ENCODE data around the gene RNF8. TPM values are rescaled to one million over a fixed set of nuclear protein-coding genes. Genes with fewer than 3 reads are reported as not detected.
"Not testable (repeated sequence)": the region's sequence is repeated elsewhere in the genome, so short reads cannot be mapped to it uniquely, and the experiment has no call there.

RNF8 gene
- total and polyA plus RNA-seq, 10 of the 15 experiments (the other 5 are each of a cell fraction or from before 2014, with no cell fraction given): 7.8 to 30.2 (median 23.3) TPM

DNA sequence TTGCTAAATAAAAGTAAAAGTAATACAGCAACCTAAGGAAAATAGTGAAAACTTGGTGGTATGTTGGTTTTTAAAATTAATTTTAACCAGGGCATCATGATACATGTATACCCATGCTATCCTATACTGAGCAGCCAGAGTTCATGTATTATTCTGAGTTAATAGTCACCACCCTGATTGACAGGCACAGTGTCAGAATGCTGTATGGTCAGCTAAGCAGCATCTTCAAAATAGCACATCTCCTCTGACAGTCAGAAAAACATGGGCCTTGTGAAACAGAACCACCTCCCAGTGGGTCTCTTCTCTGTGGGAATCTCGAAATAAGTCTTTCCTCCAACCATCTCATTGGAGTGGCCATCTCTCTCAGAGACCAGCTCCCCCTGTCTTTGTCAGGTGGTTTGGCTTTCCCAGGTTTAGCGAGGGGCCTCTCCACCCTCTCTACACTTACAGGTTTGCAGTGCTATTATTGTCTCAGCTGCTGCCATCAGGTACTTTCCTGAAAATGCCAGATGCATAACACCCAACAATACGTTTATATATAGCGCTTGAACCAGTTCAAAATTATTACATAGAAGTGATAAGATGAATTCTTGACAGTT, 47.1 kb upstream of the RNF8 start (continued):
- TF ChIP-seq, protein P1, sequence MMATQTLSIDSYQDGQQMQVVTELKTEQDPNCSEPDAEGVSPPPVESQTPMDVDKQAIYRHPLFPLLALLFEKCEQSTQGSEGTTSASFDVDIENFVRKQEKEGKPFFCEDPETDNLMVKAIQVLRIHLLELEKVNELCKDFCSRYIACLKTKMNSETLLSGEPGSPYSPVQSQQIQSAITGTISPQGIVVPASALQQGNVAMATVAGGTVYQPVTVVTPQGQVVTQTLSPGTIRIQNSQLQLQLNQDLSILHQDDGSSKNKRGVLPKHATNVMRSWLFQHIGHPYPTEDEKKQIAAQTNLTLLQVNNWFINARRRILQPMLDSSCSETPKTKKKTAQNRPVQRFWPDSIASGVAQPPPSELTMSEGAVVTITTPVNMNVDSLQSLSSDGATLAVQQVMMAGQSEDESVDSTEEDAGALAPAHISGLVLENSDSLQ (IDR thresholded peaks at IDR 0.05): peak; percentile 92
- TF ChIP-seq MEF2B (IDR thresholded peaks at IDR 0.05; ENCODE audit: partially characterized antibody, poor library complexity, severe bottlenecking): peak; percentile 41

DNA sequence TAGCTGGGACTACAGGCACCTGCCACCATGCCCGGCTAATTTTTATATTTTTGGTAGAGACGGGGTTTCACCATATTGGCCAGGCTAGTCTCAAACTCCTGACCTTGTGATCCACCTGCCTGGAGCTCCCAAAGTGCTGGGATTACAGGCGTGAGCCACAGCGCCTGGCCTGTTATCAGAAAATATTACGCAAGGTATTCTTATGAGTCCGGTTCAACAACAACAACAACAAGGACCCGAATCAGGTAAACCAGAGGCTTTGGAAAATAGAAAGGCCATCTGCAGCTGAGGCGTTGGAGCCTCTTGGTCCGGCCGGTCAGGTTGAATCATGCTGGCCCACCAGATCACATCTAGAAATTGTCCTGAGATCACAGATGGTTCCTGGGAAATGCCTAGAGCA, 46.3 kb upstream of the RNF8 start:
- H3K9me3 ChIP-seq (replicated peaks; ENCODE audit: control insufficient read depth, insufficient read depth, low read length); H3K79me2 ChIP-seq (ENCODE audit: control insufficient read depth, insufficient read depth, low read length); H4K20me1 ChIP-seq (ENCODE audit: control insufficient read depth, insufficient read depth); H3K27ac ChIP-seq (ENCODE audit: control insufficient read depth, insufficient read depth); H3K9ac ChIP-seq (ENCODE audit: control insufficient read depth, insufficient read depth, low read length); H3K36me3 ChIP-seq (ENCODE audit: control insufficient read depth in 2 of 2, insufficient read depth in 2 of 2, low read length in 1 of 2); ATAC-seq; intact Hi-C loops (cut with micrococcal nuclease; ENCODE audit: unreplicated experiment); in situ Hi-C loops (cut with MboI); H3K27me3 ChIP-seq (replicated peaks in 1 of 2; ENCODE audit: control insufficient read depth in 2 of 2, insufficient read depth in 2 of 2, low read length in 1 of 2); FAIRE-seq; H3K4me2 ChIP-seq (ENCODE audit: control insufficient read depth, insufficient read depth); BruUV-seq (replicated peaks); H2AFZ ChIP-seq (ENCODE audit: control insufficient read depth, low read depth, low read length); H3K4me1 ChIP-seq (ENCODE audit: control insufficient read depth, insufficient read depth, low read length); H3K4me3 ChIP-seq; DNase-seq (ENCODE audit: low read depth, low spot score): not testable (repeated sequence)
- SMC1A ChIA-PET (ENCODE audit: uncharacterized antibody, unreplicated experiment): interaction anchor here (0.8 to 1.5 kb wide), 3 partner anchors 7 to 135 kb away, joined by 3 to 9 read pairs (median 4); no protein-coding TSS in a partner anchor
- POLR2A ChIA-PET: interaction anchor here (1.3 kb wide), 1 partner anchor 13 kb away, joined by 3 read pairs; no protein-coding TSS in a partner anchor
- 99% methylated on average over 10 of the region's 10 CpGs for WGBS (ENCODE audit: insufficient coverage, insufficient replicate concordance, low lambda C conversion rate, missing lambda C conversion rate)
- CTCF ChIA-PET: interaction anchor here (1.1 to 8.6 kb wide), 9 partner anchors 9 to 98 kb away, joined by 3 to 112 read pairs (median 4); partner anchors contain the start of genes TBC1D22B and TMEM217
- RAD21 ChIA-PET (ENCODE audit: unreplicated experiment): interaction anchor here (0.7 to 1.0 kb wide), 2 partner anchors 22 to 98 kb away, joined by 3 read pairs; no protein-coding TSS in a partner anchor

All from GM12878 (cell line).